Calu3 (cell line): ENCODE measurements around the gene CREM. TPM values are rescaled to one million over a fixed set of nuclear protein-coding genes. Genes with fewer than 3 reads are reported as not detected.

Source experiments
- BruUV-seq: library from RNA; stranded (reverse); fragments of 400-500 nt; replicated peaks from 2 replicates; lab custom pipeline; 2021; lab: Mats Ljungman, UMichigan
- CTCF ChIA-PET: fragments of 300-600 bp; sonication (Branson Sonifier 250); formaldehyde crosslinking; loops from one replicate; lab custom pipeline; 2022; ENCODE audit warnings: antibody characterized with exemption; lab: Charles Lee
- DNase-seq: peaks from one replicate; pipeline ENCODE4 v3.0.0; 2022
- H3K27ac Mint-ChIP-seq: one replicate; pipeline ENCODE4 v1.8.0; 2022; ENCODE audit warnings: mixed read lengths; ENCODE audit not compliant: unreplicated experiment
- H3K27me3 Mint-ChIP-seq: one replicate; pipeline ENCODE4 v1.8.0; 2022; ENCODE audit warnings: mixed read lengths; ENCODE audit not compliant: unreplicated experiment
- H3K36me3 Mint-ChIP-seq: one replicate; pipeline ENCODE4 v1.8.0; 2022; ENCODE audit warnings: mild to moderate bottlenecking, moderate library complexity, mixed read lengths; ENCODE audit not compliant: insufficient read depth, unreplicated experiment
- H3K4me1 Mint-ChIP-seq: one replicate; pipeline ENCODE4 v1.8.0; 2022; ENCODE audit warnings: mild to moderate bottlenecking, low read depth, mixed read lengths; ENCODE audit not compliant: unreplicated experiment
- H3K4me3 Mint-ChIP-seq: one replicate; pipeline ENCODE4 v1.8.0; 2022; ENCODE audit warnings: mild to moderate bottlenecking, low read depth, moderate library complexity, mixed read lengths; ENCODE audit not compliant: unreplicated experiment
- H3K9me3 Mint-ChIP-seq: one replicate; pipeline ENCODE4 v1.8.0; 2022; ENCODE audit warnings: low read depth, mixed read lengths; ENCODE audit not compliant: unreplicated experiment
- intact Hi-C: fragments of 100-400 bp; cut with micrococcal nuclease; formaldehyde crosslinking; loops from one replicate; pipeline ENCODE4 v1.10.0; 2022; ENCODE audit not compliant: unreplicated experiment
- total RNA-seq: library from RNA; stranded (reverse); gene quantifications from 2 replicates; pipeline ENCODE4 v1.2.3, GENCODE V29; 2022
- TF ChIP-seq, protein P1 (sequence below): fragments of 200-600 bp; IDR thresholded peaks from one replicate; pipeline ENCODE4 v1.8.0; 2022; ENCODE audit warnings: antibody characterized with exemption; ENCODE audit not compliant: unreplicated experiment

CREM gene
- total RNA-seq, 1 experiment from 2014 or later: 20.3 TPM

DNA sequence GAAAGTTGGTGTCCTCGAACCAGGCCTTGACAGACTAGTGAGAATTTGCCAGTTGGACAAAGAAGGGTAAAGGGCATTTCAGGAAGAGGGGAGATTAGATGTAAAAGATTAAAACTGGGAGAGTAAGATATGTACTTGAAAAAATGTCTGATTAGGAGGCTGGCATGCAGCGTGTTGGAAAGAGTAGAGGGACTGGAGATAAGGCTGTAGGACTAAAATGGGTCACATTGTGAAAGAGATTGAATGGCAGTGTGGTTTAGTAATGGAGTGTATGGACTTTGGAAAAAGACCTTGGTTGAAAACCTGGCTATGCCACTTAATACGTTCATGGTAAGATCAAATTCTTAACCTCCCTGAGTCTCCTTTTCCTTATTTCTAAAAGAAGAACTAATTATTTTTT, 14.1 kb downstream of the CREM start:
- Mint-ChIP-seq H3K4me1 (no peaks in the 10 kb centered on the region), H3K27ac (no peak overlapping the region), H3K36me3 (no peaks in the 10 kb centered on the region), H3K27me3 (no peaks in the 10 kb centered on the region), H3K9me3 (no peaks in the 10 kb centered on the region), H3K4me3 (no peak overlapping the region)
- no peak for DNase-seq
- intact Hi-C loops: no loop called here
- TF ChIP-seq, protein P1, sequence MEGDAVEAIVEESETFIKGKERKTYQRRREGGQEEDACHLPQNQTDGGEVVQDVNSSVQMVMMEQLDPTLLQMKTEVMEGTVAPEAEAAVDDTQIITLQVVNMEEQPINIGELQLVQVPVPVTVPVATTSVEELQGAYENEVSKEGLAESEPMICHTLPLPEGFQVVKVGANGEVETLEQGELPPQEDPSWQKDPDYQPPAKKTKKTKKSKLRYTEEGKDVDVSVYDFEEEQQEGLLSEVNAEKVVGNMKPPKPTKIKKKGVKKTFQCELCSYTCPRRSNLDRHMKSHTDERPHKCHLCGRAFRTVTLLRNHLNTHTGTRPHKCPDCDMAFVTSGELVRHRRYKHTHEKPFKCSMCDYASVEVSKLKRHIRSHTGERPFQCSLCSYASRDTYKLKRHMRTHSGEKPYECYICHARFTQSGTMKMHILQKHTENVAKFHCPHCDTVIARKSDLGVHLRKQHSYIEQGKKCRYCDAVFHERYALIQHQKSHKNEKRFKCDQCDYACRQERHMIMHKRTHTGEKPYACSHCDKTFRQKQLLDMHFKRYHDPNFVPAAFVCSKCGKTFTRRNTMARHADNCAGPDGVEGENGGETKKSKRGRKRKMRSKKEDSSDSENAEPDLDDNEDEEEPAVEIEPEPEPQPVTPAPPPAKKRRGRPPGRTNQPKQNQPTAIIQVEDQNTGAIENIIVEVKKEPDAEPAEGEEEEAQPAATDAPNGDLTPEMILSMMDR: no peak
- BruUV-seq: no TSS peak
- CTCF ChIA-PET: no interaction called here

DNA sequence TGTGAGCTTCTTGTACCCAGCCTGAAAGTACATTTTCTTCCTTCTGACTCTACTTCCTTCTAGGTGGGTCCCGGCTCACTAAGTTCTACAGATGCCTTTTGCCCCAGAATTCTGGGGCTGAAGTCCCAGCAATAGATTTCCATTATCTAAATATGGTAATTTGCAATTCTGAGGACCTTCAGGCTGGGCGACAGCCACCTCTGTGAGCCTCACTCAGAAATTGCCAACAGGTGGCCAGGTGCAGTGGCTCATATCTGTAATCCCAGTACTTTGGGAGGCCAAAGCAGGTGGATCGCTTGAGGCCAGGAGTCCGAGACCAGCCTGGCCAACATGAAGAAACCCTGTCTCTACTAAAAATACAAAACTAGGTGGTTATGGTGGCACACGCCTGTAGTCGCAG, 23.7 kb downstream of the CREM start:
- no peak overlapping the region for H3K4me3 Mint-ChIP-seq
- intact Hi-C loops: no loop called here
- H3K27ac Mint-ChIP-seq: no peak overlapping the region
- no peaks in the 10 kb centered on the region for H3K9me3 Mint-ChIP-seq
- BruUV-seq: no TSS peak
- no peaks in the 10 kb centered on the region for H3K27me3 Mint-ChIP-seq
- TF ChIP-seq, protein P1: no peak
- CTCF ChIA-PET: interaction anchor here (0.6 to 0.7 kb wide), 2 partner anchors 19 to 29 kb away, joined by 4 read pairs; no protein-coding TSS in a partner anchor
- DNase-seq: no peak
- no peaks in the 10 kb centered on the region for H3K36me3 Mint-ChIP-seq
- H3K4me1 Mint-ChIP-seq: no peaks in the 10 kb centered on the region

DNA sequence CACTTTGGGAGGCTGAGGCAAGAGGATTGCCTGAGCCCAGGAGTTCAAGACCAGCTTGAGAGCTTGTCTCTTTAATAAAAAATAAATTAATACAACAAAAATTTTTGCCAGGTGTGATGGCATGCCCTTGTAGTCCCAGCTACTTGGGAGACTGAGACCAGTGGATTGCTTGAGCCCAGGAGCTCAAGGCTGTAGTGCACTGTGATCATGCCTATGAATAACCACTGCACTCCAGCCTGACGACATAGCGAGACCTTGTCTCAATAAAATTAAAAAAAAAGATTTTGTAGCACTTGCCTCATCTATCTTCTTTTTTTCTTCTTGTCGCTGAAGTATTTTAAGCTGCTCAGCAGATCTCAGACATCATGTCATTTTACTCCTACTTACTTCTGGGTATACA, 26.3 kb downstream of the CREM start:
- Mint-ChIP-seq H3K9me3 (no peaks in the 10 kb centered on the region), H3K4me3 (no peak overlapping the region), H3K4me1 (no peaks in the 10 kb centered on the region), H3K36me3 (no peaks in the 10 kb centered on the region), H3K27me3 (no peaks in the 10 kb centered on the region), H3K27ac (no peak overlapping the region)
- no peak for DNase-seq
- intact Hi-C loops: no loop called here
- CTCF ChIA-PET: no interaction called here
- no TSS peak for BruUV-seq
- TF ChIP-seq, protein P1: no peak

DNA sequence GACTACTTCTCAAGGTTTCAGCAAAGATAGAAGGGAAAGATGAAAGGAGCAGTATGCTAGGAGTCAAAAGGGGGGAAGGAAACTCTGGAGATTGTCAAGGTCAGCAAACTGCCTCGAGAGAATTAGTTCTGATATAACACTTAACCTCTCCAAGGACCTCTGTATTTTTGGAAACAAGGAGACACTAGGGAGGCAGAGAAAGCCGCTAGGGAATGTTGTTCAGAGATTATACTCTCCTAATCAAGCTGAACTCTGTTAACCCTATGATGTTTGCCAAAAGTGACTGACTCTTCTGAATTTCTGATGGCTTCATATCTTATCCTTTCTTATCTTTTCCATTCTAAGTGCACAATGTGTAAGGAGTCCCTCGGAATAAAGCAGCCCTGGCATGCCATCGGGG, 27.1 kb downstream of the CREM start:
- intact Hi-C loops: no loop called here
- CTCF ChIA-PET: no interaction called here
- Mint-ChIP-seq H3K27ac (no peak overlapping the region), H3K9me3 (no peaks in the 10 kb centered on the region), H3K4me1 (no peaks in the 10 kb centered on the region), H3K4me3 (no peak overlapping the region), H3K27me3 (no peaks in the 10 kb centered on the region), H3K36me3 (no peaks in the 10 kb centered on the region)
- BruUV-seq: no TSS peak
- TF ChIP-seq, protein P1: no peak
- DNase-seq: no peak
